SU-DHL-6 (cell line): Measurements from ENCODE around the gene CARD18.
"Not testable (repeated sequence)": the region's sequence is repeated elsewhere in the genome, so short reads cannot be mapped to it uniquely, and the experiment has no call there.

Experiments used
- H2AFZ ChIP-seq: fragments of 200-600 bp; sonication (generic); 2 replicates; pipeline ENCODE4 v1.6.1; 2014; ENCODE audit warnings: low read depth, mild to moderate bottlenecking, moderate library complexity, mixed read lengths, antibody characterized with exemption, low read length; ENCODE audit not compliant: severe bottlenecking
- H3F3A ChIP-seq: fragments of 200-600 bp; shearing (Covaris generic); 2 replicates; pipeline ENCODE4 v1.6.0; 2016; ENCODE audit warnings: antibody characterized with exemption, mild to moderate bottlenecking; ENCODE audit not compliant: insufficient read depth
- H3K27ac ChIP-seq: fragments of 200-600 bp; sonication (generic); 2 replicates; pipeline ENCODE4 v1.5.1; 2016; ENCODE audit warnings: low read depth, mild to moderate bottlenecking, low read length, moderate library complexity, mixed read lengths
- H3K27me3 ChIP-seq: fragments of 200-600 bp; sonication (generic), shearing (Covaris generic); 2 replicates; pipeline ENCODE4 v1.6.0; 2014; ENCODE audit warnings: mild to moderate bottlenecking, low read length
- H3K36me3 ChIP-seq: fragments of 200-600 bp; sonication (generic); 2 replicates; pipeline ENCODE4 v1.6.1; 2014; ENCODE audit warnings: mild to moderate bottlenecking, low read length, mixed read lengths
- H3K4me2 ChIP-seq: fragments of 300-600, 200-600 bp; shearing (Covaris generic), sonication (generic); 2 replicates; pipeline ENCODE4 v1.6.0; 2014; ENCODE audit warnings: low read length, low read depth, mild to moderate bottlenecking; ENCODE audit not compliant: poor library complexity, severe bottlenecking
- H3K4me3 ChIP-seq: fragments of 200-600 bp; sonication (generic); 2 replicates; pipeline ENCODE4 v1.5.1; 2014; ENCODE audit warnings: antibody characterized with exemption, low read length, mild to moderate bottlenecking, mixed read lengths; ENCODE audit not compliant: insufficient read depth, poor library complexity, severe bottlenecking
- H3K79me2 ChIP-seq: fragments of 200-600 bp; sonication (generic); 2 replicates; pipeline ENCODE4 v1.6.1; 2014; ENCODE audit warnings: mild to moderate bottlenecking, low read length, moderate library complexity; ENCODE audit not compliant: insufficient read depth
- H3K9ac ChIP-seq: fragments of 200-600 bp; sonication (generic); 2 replicates; pipeline ENCODE4 v1.7.0; 2014; ENCODE audit warnings: mild to moderate bottlenecking, low read length
- H3K9me2 ChIP-seq: fragments of 200-600 bp; sonication (generic); replicated peaks from 2 replicates; pipeline ENCODE4 v1.6.1; 2014; ENCODE audit warnings: low read length; ENCODE audit not compliant: insufficient read depth
- H3K9me3 ChIP-seq: fragments of 200-600 bp; sonication (generic); 2 replicates; pipeline ENCODE4 v1.6.1; 2014; ENCODE audit warnings: low read length, mixed read lengths; ENCODE audit not compliant: insufficient read depth
- H4K20me1 ChIP-seq: fragments of 200-600 bp; sonication (generic); 2 replicates; pipeline ENCODE4 v1.6.1; 2014; ENCODE audit warnings: low read depth, mild to moderate bottlenecking, antibody characterized with exemption, low read length, moderate library complexity, mixed read lengths
- CTCF ChIP-seq: fragments of 200-600 bp; sonication (generic); IDR thresholded peaks from one replicate; pipeline ENCODE4 v1.5.1; 2017; ENCODE audit warnings: antibody characterized with exemption, mild to moderate bottlenecking, low read length, moderate library complexity; ENCODE audit not compliant: insufficient read depth, poor library complexity, severe bottlenecking
- EZH2phosphoT487 ChIP-seq: fragments of 200-600 bp; sonication (generic), shearing (Covaris generic); conservative IDR thresholded peaks from 2 replicates; pipeline ENCODE4 v1.6.1; 2018; ENCODE audit warnings: mild to moderate bottlenecking, antibody characterized with exemption, low read length, moderate library complexity, mixed read lengths

Gene CARD18

GRCh38 chr11:105109855-105110687, 29.5 kb downstream of the CARD18 start:
- TF ChIP-seq CTCF (no peak), EZH2phosphoT487 (no peak)
- no peaks in the 10 kb centered on the region for H3K36me3 ChIP-seq
- no peak overlapping the region for H3K4me3 ChIP-seq
- H3K9ac ChIP-seq: no peak overlapping the region
- no peaks in the 10 kb centered on the region for H3K9me3 ChIP-seq
- H3K4me2 ChIP-seq: no peak overlapping the region
- H3K9me2 ChIP-seq: no peaks in the 10 kb centered on the region
- H3K27me3 ChIP-seq: no peaks in the 10 kb centered on the region
- no peaks in the 10 kb centered on the region for H3F3A ChIP-seq
- H4K20me1 ChIP-seq: no peaks in the 10 kb centered on the region
- no peak overlapping the region for H2AFZ ChIP-seq
- no peak overlapping the region for H3K27ac ChIP-seq
- no peaks in the 10 kb centered on the region for H3K79me2 ChIP-seq

GRCh38 chr11:105109321-105109720, 30.2 kb downstream of the CARD18 start:
- H2AFZ ChIP-seq: no peak overlapping the region
- H3K79me2 ChIP-seq: no peaks in the 10 kb centered on the region
- H3K4me2 ChIP-seq: no peak overlapping the region
- H4K20me1 ChIP-seq: no peaks in the 10 kb centered on the region
- TF ChIP-seq CTCF (no peak), EZH2phosphoT487 (no peak)
- no peaks in the 10 kb centered on the region for H3F3A ChIP-seq
- no peak overlapping the region for H3K4me3 ChIP-seq
- no peaks in the 10 kb centered on the region for H3K36me3 ChIP-seq
- no peaks in the 10 kb centered on the region for H3K9me3 ChIP-seq
- H3K27ac ChIP-seq: no peak overlapping the region
- no peaks in the 10 kb centered on the region for H3K9me2 ChIP-seq
- H3K27me3 ChIP-seq: no peaks in the 10 kb centered on the region
- H3K9ac ChIP-seq: no peak overlapping the region

GRCh38 chr11:105108247-105108646, 31.3 kb downstream of the CARD18 start:
- no peak overlapping the region for H3K9ac ChIP-seq
- no peaks in the 10 kb centered on the region for H3K9me2 ChIP-seq
- no peaks in the 10 kb centered on the region for H3K27me3 ChIP-seq
- H3K79me2 ChIP-seq: no peaks in the 10 kb centered on the region
- H3K36me3 ChIP-seq: no peaks in the 10 kb centered on the region
- H3K4me2 ChIP-seq: no peak overlapping the region
- no peak overlapping the region for H3K4me3 ChIP-seq
- H3F3A ChIP-seq: no peaks in the 10 kb centered on the region
- no peaks in the 10 kb centered on the region for H4K20me1 ChIP-seq
- no peak overlapping the region for H3K27ac ChIP-seq
- H3K9me3 ChIP-seq: no peaks in the 10 kb centered on the region
- no peak for TF ChIP-seq EZH2phosphoT487
- no peak overlapping the region for H2AFZ ChIP-seq

- H3K27me3 ChIP-seq, H3K9ac ChIP-seq, H3K9me3 ChIP-seq, H3F3A ChIP-seq, H4K20me1 ChIP-seq, H2AFZ ChIP-seq, H3K36me3 ChIP-seq, H3K79me2 ChIP-seq, H3K9me2 ChIP-seq, H3K27ac ChIP-seq, H3K4me2 ChIP-seq, H3K4me3 ChIP-seq: not testable (repeated sequence)
These were observed 32.2 kb downstream of the CARD18 start for GRCh38 chr11:105107226-105107825.
